Spleen (tissue), 7 donors: Measurements from ENCODE around the gene CDH19.

Experiments
- POLR2AphosphoS5 ChIP-seq, 3 donors: sonication (generic); formaldehyde crosslinking; IDR thresholded peaks; one replicate each; pipeline ENCODE4 v1.5.1; 2017; ENCODE audit warnings: antibody characterized with exemption in 3 of 3
- TF ChIP-seq, protein P1 (sequence below), 11 experiments: fragments of 200-600 bp in 7 of 11; fragments of 450-650 bp in 4 of 11; sonication (generic) in 4 of 11; IDR thresholded peaks in 8 of 11; conservative IDR thresholded peaks in 3 of 11; 1 replicate in 7 of 11; 2 replicates in 4 of 11; pipeline versions ENCODE4 v1.4.0 to v1.8.0; 2016 to 2021; ENCODE audit warnings: antibody characterized with exemption in 11 of 11, inconsistent platforms in 4 of 11, mild to moderate bottlenecking in 1 of 11
- donor health status: DM: no; HTN: no; CAD: no; lungs with moderate emphysema.
- donor health status: DM: no; HTN: no; CAD: no.
- donor health status: DM: no; HTN: no; CAD: no.

DNA sequence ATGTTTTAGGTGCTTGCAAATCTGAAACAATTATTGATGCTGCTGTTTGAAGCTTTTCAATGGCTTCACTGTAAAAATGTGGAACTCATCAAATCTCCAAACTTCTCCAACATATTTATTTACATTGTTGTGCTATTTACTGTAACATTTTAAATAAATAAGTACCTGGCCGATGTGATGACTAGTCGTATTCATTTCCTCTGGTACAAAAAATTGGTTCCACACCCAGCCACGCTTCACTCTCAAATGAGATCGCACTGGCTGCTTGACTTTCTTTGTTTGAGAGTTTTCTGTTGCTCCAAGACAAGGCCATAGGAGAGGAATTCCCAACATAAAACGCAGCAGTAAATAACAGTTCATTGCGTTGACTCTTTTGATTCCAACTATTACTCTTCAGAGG is 32.0 kb downstream of the CDH19 start:
- TF ChIP-seq, protein P1, sequence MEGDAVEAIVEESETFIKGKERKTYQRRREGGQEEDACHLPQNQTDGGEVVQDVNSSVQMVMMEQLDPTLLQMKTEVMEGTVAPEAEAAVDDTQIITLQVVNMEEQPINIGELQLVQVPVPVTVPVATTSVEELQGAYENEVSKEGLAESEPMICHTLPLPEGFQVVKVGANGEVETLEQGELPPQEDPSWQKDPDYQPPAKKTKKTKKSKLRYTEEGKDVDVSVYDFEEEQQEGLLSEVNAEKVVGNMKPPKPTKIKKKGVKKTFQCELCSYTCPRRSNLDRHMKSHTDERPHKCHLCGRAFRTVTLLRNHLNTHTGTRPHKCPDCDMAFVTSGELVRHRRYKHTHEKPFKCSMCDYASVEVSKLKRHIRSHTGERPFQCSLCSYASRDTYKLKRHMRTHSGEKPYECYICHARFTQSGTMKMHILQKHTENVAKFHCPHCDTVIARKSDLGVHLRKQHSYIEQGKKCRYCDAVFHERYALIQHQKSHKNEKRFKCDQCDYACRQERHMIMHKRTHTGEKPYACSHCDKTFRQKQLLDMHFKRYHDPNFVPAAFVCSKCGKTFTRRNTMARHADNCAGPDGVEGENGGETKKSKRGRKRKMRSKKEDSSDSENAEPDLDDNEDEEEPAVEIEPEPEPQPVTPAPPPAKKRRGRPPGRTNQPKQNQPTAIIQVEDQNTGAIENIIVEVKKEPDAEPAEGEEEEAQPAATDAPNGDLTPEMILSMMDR (IDR thresholded peaks at IDR 0.05 in 8 of 11, conservative IDR thresholded peaks at IDR 0.05 in 3 of 11) = no peak
- no peak for TF ChIP-seq POLR2AphosphoS5 (IDR thresholded peaks at IDR 0.05)
